GM18526 (cell line): ENCODE data around the gene CNOT1.

Experiments
- POLR2A ChIP-seq: IDR thresholded peaks from 3 replicates; pipeline ENCODE4 v1.6.1; 2011; ENCODE audit not compliant: insufficient read length; ENCODE audit errors: extremely low read depth

CNOT1 gene

DNA sequence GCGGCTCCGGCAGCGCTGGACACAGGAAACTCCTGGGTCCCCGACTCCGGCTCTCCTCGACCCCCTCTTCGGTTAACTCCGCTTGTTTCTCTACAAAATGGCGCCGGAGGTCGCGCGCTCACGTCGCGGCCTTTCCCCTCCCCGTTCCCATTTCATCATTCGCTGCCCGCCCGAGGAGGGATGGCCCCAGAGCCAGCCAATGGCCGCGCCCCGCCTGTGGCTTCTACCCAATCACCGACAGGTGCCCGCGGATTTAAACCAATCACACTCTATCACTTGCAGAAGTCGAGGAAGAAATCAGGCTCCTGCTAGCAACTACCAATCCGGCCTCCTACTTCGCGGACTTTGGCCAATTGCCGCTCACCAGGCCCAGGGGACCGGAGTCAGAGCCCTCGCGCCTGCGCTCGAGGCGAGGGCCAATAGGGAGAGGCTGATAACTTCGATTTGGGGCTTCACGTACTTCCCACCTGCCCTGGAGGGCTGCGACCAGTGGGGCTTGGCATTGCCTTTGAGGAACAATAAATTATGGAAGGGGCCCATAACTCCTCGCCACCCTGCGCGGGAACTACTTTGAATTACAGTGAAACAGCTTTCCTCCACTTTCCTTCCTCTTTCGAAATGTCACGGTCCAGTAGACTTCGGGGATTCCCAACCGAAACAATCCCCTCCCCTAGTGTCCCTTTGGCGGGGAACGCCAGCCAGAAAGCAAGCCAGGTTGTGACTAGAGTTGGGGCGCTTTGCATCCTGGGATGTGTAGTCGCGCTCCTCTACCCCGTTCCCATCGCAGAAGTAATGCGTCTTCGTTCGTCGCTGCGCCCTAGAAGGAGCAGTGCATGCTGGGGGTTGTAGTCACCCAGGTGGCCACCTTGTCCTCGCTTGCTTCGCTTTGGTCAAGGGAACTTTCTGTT, at the start of gene CNOT1:
TSS of gene CNOT1 (minus strand) at position 94 of the 908 bp plus-strand sequence. CDS start 30,489 bp downstream, outside the sequence.
- peak; percentile 77 for TF ChIP-seq POLR2A

DNA sequence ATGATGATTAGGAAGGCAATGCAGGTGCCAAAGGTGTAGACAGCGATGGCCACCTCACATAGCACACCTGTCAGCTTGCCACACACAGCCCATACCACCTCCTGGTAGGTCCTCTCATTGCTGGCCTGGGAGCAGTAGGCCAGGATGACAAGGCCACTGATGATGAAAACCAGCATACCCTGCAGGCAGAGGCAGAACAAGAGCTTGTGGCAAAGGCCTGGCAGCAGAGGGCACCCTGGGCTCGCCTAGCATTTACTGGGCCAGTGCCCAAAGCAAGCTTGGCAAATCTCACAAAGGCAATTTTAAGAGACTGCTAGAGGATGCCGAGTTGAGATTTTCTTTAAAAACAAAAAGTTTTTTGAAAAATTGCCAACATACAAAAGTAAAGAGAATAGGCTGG, 49.1 kb upstream of the CNOT1 start:
- no peak for TF ChIP-seq POLR2A

DNA sequence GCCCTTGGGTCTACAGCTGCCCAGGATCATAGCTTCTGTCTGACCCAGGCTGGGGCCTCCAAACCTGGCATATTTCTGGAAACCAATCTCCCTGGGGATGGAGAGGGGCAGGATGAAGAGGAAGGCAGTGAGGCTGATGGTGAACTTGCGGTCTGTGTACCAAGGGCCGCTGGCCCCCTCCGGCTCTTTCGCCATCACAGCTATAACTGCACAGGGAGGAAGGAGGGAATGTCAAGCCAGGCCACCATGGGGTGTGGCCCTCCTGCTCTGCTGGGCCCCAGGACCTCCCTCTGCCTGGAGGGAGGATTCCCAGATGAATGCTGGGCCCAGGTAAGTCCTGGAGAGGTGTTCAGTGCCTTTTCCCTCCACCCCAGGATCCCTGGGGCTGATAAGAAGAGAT, 48.6 kb upstream of the CNOT1 start:
- no peak for TF ChIP-seq POLR2A

DNA sequence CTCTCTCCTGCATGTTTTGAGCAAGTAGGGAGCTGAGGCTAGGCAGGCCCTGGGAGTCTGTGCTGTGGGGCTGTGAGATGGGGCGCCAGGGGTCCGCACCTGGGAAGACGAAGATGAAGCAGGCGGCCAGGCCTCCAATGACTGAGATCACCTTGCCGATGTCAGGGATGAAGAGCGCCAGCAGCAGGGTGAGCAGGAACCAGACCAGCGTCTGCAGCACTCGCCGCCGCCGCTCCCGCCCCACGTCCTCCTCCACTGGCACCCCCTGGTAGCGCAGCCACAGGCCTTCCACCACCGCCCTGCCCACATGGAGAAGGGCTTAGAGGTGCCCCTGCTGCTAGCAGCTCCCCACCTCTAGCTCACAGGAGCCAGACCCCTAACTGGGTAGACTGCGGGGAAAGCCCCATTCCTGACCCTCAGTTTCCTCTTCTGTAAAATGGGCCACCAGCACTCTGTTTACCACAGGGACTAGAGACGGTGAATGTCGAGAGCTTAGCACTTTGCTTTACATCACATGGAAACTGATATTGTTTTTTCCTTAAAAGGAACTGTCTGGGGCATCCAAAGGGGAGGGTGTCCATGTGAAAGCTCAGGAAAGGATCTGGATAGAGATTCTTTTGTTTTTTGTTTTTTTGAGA, 41.4 kb upstream of the CNOT1 start:
- TF ChIP-seq POLR2A, result no peak

DNA sequence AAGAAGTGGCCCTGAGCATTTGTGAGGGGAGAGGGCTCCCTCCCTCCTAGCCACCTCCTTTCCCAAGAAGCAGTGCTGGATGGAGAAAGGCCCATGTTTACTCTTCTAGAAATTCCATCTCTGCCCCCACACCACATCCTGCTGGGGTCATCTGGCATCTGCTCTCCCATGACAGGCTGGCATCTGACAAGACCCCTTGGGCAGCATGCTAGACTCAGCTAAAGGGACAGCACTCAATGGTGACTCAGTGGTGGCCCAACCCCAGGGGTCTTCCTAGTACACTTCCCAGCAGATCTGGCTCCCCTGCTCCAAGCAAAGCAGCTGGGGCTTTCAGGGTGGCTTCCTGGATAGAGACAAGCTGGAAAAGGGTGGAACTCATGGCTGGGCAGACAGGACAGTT, 40.6 kb upstream of the CNOT1 start:
- no peak for TF ChIP-seq POLR2A

DNA sequence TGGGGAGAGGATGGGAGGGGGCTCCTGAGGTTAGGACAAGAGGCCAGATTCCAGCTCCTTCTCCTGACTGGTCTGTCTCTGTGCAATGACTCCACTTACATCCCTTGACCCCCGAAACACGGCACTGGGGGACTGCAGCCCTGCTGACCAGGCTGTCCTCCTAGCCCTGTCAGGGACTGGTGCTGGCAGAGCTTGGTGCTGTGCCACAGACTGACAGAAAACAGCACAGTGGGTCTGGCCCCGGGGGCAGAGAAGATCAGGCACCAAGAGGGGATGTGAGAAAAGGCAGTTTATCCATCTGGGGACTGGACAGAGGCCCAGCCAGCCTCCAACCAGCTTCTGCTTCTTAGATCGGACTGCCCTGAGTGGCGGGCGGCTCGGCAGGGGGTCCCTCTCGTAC, 35.6 kb upstream of the CNOT1 start:
- no peak for TF ChIP-seq POLR2A

DNA sequence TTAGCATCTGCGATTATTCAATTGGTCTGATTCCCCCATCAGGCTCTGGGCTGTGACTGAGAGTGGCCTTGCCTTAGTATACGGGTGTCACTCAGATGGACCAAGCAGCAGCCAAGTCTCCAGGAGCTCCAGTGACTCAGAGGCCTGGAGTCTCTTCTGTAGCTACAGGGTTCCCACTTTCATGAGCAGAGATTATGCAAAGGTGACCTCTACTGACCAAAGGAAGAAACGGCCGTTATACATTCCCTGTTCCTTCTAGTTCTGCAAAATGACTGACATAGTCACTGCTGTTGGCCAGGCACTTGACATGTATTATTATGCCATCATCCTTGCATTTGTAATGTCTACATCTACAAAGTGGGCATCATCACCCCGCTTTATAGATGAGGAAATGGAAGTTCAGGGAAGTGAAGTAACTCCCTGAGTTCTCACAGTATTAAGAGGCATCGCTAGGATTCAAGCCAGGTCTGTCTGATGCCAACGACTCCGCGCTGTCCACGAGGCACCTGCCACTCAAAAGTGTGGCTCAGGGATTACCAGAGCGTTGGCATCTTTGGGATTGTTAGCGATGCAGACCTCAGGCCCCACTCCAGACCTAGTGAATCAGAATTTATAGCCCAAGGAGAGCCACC, 31.7 kb upstream of the CNOT1 start:
- no peak for TF ChIP-seq POLR2A

DNA sequence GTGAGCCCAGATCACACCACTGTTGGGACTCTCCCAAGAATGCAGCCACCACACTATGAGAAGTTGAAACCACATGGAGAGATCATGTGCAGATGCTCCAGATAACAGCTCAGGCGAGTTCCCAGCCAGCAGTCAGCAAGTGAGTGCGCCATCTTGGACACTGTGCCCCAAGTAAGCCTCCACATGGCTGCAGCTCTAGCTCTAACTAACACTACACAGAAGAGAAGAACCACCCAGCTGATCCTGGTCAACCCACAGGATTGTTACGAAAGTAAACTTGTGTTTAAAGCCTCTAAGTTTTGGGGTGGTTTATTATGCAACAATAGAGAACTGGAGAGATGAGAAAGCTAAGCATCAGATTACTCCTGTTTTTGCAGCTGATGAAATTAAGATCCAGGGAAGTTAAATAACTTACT, 29.2 kb upstream of the CNOT1 start:
- TF ChIP-seq POLR2A, result no peak

DNA sequence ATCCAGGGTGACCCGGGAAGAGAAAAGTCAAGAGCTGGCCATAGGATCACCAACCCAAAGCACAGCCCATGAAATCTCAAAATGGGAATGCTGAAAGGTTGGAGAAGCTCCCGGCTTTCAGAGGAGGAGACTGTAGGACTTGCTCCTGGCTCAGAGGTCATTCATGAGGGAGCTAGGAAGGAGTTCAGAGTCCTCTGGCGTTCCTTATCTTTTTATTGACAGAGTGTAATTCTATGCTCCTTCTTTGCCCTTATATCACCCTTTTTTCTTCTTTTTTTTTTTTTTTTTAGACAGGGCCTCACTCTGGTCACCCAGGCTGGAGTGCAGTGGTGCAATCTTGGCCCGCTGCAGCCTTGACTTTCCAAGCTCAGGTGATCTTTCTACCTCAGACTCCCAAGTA, 27.3 kb upstream of the CNOT1 start:
- TF ChIP-seq POLR2A, result no peak

DNA sequence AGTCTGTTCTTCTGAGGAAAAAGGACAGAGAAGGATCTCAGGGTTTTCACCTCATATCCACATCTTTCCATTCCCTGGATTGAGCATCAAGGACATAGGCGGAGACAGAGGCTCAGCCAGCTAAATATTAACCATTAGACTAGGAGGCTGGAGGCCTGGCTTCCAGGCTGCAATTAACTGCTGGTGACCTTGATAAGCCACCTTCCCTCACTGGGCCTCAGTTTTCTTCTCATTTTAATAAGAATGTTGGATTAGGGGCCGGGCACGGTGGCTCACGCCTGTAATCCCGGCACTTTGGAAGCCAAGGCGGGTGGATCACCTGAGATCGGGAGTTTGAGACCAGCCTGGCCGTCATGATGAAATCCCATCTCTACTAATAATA, 25.6 kb upstream of the CNOT1 start:
- no peak for TF ChIP-seq POLR2A

DNA sequence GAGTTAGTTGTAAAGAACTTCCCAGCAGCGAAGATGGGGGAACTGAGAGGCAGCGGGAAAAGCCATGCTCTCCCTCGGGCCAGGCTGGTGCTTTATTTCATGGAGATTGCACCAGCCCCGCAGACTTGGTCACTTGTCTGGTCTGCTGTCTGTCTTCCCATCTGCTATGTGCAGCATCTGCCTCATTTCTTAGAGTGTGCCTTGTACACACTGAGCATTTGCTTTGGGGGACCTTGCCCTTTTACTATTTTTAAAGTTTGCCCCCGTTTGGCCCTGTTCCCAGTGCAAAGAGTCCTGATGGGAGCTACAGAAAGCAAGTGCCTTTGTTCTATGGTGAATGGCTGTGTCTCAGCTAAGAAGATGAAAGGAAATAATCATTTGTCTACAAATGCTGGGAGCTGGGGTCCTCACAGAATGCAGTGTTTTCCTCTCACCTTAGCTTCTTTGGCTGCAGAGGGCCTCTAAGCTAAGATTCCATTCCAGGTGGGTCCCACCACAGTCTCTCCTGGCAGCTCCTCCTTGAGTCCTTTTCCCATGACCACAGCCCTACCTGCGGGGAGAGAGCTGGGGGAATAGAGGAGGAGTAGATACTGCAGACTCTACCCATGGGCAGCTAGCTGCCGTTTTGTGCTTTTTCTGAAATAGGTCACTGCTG, 25.1 kb upstream of the CNOT1 start:
- TF ChIP-seq POLR2A, result no peak

DNA sequence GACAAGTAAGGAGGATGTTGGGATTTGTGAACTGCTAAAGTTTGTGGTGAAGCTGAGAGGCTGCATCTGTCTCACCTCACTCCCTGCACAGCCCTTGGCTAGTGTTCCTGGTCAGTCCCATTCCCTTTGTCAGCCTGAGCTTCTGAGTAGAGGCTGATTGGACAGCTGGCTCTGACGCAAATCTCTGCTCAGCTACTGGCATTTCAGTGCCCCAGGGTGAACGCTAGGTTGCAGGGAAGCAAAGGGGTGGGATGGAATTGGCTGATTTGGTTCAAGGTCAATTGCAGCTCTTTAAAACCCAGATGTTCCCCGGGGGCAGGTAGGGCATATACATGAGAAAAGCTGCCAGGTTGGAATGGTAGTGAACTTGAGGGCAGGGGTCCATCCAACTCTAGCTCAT, 23.1 kb upstream of the CNOT1 start:
- no peak for TF ChIP-seq POLR2A

DNA sequence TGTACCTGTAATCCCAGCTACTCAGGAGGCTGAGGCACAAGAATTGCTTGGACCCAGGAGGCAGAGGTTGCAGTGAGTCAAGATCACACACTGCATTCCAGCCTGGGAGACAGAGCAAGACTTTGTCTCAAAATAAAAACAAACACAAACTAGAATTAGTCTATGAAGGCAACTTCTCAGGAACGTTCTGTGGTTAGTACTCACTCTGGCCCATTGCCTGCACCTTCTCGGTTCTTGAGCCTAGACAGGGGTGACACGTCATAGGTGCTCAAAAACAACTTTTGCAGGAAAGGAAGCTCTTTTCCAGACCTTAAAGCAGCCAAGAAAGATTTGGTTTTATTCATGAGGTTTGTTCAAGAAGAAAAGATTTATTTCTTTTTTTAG, 22.3 kb upstream of the CNOT1 start:
- no peak for TF ChIP-seq POLR2A

DNA sequence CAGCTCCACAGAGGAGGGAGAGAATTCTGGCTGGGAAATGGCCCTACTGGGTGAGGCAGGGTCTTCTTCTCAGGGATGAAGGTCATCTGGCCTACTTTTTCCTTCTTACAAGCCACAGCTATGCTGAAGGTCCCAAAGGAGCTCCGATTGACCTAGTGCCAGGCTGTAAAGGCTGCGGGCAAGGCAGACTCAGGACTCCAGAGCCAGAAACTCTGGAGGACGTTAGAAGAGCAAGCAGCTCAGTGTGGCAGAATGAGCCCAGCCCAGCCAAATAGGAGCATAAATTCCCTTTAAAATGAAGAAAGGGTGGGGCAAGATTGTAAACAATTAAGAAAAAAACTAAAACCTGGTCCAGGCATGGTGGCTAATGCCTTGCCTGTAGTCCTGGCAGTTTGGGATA, 20.1 kb upstream of the CNOT1 start:
- no peak for TF ChIP-seq POLR2A

DNA sequence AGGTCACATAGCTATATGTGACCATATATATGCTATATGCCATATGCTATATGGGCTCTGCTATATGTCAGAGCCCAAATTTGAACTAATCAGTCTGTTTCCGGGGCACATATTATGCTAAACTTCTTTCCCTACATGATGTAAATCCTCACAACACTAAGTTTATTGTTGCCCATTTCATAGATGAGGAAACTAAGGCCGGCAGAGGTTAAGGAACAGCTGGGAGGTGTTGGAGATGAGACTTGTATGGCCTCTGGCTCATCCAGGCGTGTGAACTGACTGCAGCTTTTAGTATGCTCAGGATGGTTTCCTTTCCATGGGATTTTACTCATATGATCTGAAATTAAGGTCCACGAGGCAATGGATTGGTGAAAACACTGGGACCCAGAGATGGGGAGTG, 17.5 kb upstream of the CNOT1 start:
- no peak for TF ChIP-seq POLR2A
